ENCODE data around the gene PLPPR1. TPM values are rescaled to one million over a fixed set of nuclear protein-coding genes. Genes with fewer than 3 reads are reported as not detected.
A peak's percentile ranks its signal among the peaks of the same experiment; 100 is the strongest.
"Not testable (repeated sequence)": the region's sequence is repeated elsewhere in the genome, so short reads cannot be mapped to it uniquely, and the experiment has no call there.

Gene PLPPR1
- total and polyA plus RNA-seq, 2 of the 13 experiments (the other 11 are each of a cell fraction or from before 2014, with no cell fraction given), result 16.0 to 84.7 TPM

GRCh38 chr9:101127369-101127768, 98.8 kb downstream of the PLPPR1 start:
- H3K9ac ChIP-seq (ENCODE audit: insufficient read depth, low read depth, low read length); BruUV-seq (replicated peaks); H2AFZ ChIP-seq (ENCODE audit: low read length); POLR2A ChIA-PET; H3K27ac ChIP-seq (ENCODE audit: extremely low read length, insufficient read depth, low read length); H3K4me3 ChIP-seq (replicated peaks in 1 of 3; ENCODE audit: insufficient read depth in 1 of 3, low read depth in 2 of 3, low read length in 3 of 3); intact Hi-C loops (cut with micrococcal nuclease; ENCODE audit: unreplicated experiment); H3K4me2 ChIP-seq (ENCODE audit: low read depth, low read length); H3K9me3 ChIP-seq (ENCODE audit: low read length); CTCF ChIA-PET (ENCODE audit: low intra/inter-chr PET ratio, low total read pairs); H4K20me1 ChIP-seq (ENCODE audit: insufficient read depth, low read length); H3K36me3 ChIP-seq (replicated peaks in 1 of 2; ENCODE audit: control insufficient read depth in 1 of 2, insufficient read depth in 2 of 2, low read length in 2 of 2); FAIRE-seq; H3K27me3 ChIP-seq (ENCODE audit: control insufficient read depth in 1 of 2, insufficient read depth in 2 of 2, low read length in 2 of 2); H3K79me2 ChIP-seq (ENCODE audit: insufficient read depth, low read length); ATAC-seq; DNase-seq (ENCODE audit: low spot score): not testable (repeated sequence)
- 42% methylated on average over 3 of the region's 3 CpGs for WGBS (ENCODE audit: low lambda C conversion rate)
- peaks cover 40% of the 10 kb centered on the region for H3K4me1 ChIP-seq (ENCODE audit: insufficient read depth, low read length)
- in situ Hi-C loops (cut with HindIII; ENCODE audit: extremely low pct_ligation_motif_present, low pct_unique_long_range_greater_than_20kb), result loop anchor here (10.0 kb wide), 1 partner anchor 407 kb away; the partner anchor contains the start of gene RNF20

GRCh38 chr9:101128623-101129022, 100.1 kb downstream of the PLPPR1 start:
- BruUV-seq (replicated peaks), result no TSS peak
- TF ChIP-seq DMAP1 (CRISPR knock-in tag; IDR thresholded peaks at IDR 0.05) (no peak), ZBTB21 (CRISPR knock-in tag; IDR thresholded peaks at IDR 0.05) (no peak), CREBL2 (CRISPR knock-in tag; IDR thresholded peaks at IDR 0.05; ENCODE audit: borderline replicate concordance) (no peak), FOXA3 (CRISPR knock-in tag; IDR thresholded peaks at IDR 0.05) (0 out of 2 replicates have a peak, but pooled peaks have one; percentile 15), ARID5B (CRISPR knock-in tag; IDR thresholded peaks at IDR 0.05) (peak; percentile 57; the same call in 1 of the 2 replicates), RARA (CRISPR knock-in tag; IDR thresholded peaks at IDR 0.05) (peak; percentile 10; the same call in 1 of the 2 replicates), TAF15 (IDR thresholded peaks at IDR 0.05; ENCODE audit: low read depth, low read length, poor library complexity, severe bottlenecking) (no peak), SSRP1 (CRISPR knock-in tag; IDR thresholded peaks at IDR 0.05) (no peak), HNF4A (CRISPR knock-in tag; IDR thresholded peaks at IDR 0.05) (peak; percentile 49), SOX5 (CRISPR knock-in tag; IDR thresholded peaks at IDR 0.05; ENCODE audit: borderline replicate concordance) (0 out of 2 replicates have a peak, but pooled peaks have one; percentile 21), LBX2 (CRISPR knock-in tag; IDR thresholded peaks at IDR 0.05; ENCODE audit: borderline replicate concordance) (no peak), GATAD1 (CRISPR knock-in tag; IDR thresholded peaks at IDR 0.05) (no peak), SNAPC5 (CRISPR knock-in tag; IDR thresholded peaks at IDR 0.05; ENCODE audit: borderline replicate concordance) (no peak)

More at GRCh38 chr9:101128623-101129022, 100.1 kb downstream of the PLPPR1 start:
- ChIA-PET POLR2A (no interaction called here), CTCF (ENCODE audit: low intra/inter-chr PET ratio, low total read pairs) (no interaction called here)
- Histone ChIP-seq H3K27ac (ENCODE audit: extremely low read length, insufficient read depth, low read length) (no peak overlapping the region), H3K9me3 (ENCODE audit: low read length) (no peaks in the 10 kb centered on the region), H3K4me2 (ENCODE audit: low read depth, low read length) (no peak overlapping the region), H3K9ac (ENCODE audit: insufficient read depth, low read depth, low read length) (no peak overlapping the region), H4K20me1 (ENCODE audit: insufficient read depth, low read length) (no peaks in the 10 kb centered on the region), H3K4me3 (replicated peaks in 1 of 3; ENCODE audit: insufficient read depth in 1 of 3, low read depth in 2 of 3, low read length in 3 of 3) (no peak overlapping the region), H2AFZ (ENCODE audit: low read length) (no peak overlapping the region), H3K36me3 (replicated peaks in 1 of 2; ENCODE audit: control insufficient read depth in 1 of 2, insufficient read depth in 2 of 2, low read length in 2 of 2) (no peaks in the 10 kb centered on the region), H3K4me1 (ENCODE audit: insufficient read depth, low read length) (peaks cover 36% of the 10 kb centered on the region), H3K27me3 (ENCODE audit: control insufficient read depth in 1 of 2, insufficient read depth in 2 of 2, low read length in 2 of 2) (no peaks in the 10 kb centered on the region), H3K79me2 (ENCODE audit: insufficient read depth, low read length) (no peaks in the 10 kb centered on the region)
- no peak for FAIRE-seq
- ATAC-seq, result peak; percentile 72
- in situ Hi-C loops (cut with HindIII; ENCODE audit: extremely low pct_ligation_motif_present, low pct_unique_long_range_greater_than_20kb), result loop anchor here (10.0 kb wide), 1 partner anchor 406 kb away; the partner anchor contains the start of gene RNF20
- no peak for DNase-seq (ENCODE audit: low spot score)
- intact Hi-C loops (cut with micrococcal nuclease; ENCODE audit: unreplicated experiment), result no loop called here
